ENCODE data around the gene ZDHHC9.

DNA sequence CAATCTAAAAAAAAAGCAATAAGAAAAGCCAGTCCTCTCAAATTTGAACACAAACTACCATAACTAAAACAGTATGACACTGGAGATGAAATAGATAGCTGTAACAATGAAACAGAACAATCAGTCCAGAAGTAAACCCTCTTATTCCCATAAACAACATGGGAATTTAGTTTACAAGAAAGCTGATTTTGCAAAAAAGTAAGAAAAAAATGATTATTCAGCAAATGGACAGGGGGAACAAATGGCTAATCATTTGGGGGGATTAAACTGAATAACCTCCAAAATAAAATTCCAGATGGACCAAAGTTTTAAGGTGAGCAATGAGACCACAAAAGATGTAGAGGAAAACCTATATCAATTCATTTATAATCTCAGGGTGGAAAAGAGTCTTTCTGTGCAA lies 80.0 kb downstream of the ZDHHC9 start:
- TF ChIP-seq, protein P1, sequence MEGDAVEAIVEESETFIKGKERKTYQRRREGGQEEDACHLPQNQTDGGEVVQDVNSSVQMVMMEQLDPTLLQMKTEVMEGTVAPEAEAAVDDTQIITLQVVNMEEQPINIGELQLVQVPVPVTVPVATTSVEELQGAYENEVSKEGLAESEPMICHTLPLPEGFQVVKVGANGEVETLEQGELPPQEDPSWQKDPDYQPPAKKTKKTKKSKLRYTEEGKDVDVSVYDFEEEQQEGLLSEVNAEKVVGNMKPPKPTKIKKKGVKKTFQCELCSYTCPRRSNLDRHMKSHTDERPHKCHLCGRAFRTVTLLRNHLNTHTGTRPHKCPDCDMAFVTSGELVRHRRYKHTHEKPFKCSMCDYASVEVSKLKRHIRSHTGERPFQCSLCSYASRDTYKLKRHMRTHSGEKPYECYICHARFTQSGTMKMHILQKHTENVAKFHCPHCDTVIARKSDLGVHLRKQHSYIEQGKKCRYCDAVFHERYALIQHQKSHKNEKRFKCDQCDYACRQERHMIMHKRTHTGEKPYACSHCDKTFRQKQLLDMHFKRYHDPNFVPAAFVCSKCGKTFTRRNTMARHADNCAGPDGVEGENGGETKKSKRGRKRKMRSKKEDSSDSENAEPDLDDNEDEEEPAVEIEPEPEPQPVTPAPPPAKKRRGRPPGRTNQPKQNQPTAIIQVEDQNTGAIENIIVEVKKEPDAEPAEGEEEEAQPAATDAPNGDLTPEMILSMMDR (IDR thresholded peaks at IDR 0.05; ENCODE audit: insufficient read depth, low read length, poor library complexity, severe bottlenecking), result no peak
- no peak for TF ChIP-seq EZH2phosphoT487 (conservative IDR thresholded peaks at IDR 0.05; ENCODE audit: low read length)
